Mammary epithelial cell (primary cell): ENCODE measurements around the gene RPL10.

ENCODE experiments used
- EZH2 ChIP-seq: IDR thresholded peaks from 2 replicates; pipeline ENCODE4 v1.6.1; 2012; ENCODE audit warnings: low read length, inconsistent platforms, borderline replicate concordance
- TF ChIP-seq, protein P1 (sequence below), 2 donors: IDR thresholded peaks in 1 of 2; conservative IDR thresholded peaks in 1 of 2; 2 replicates each; pipeline ENCODE4 v1.5.1; 2011 to 2012; ENCODE audit warnings: inconsistent platforms in 2 of 2, low read length in 2 of 2, mild to moderate bottlenecking in 2 of 2, control low read depth in 1 of 2, low read depth in 1 of 2; ENCODE audit not compliant: insufficient read depth in 1 of 2; ENCODE audit errors: extremely low read depth in 1 of 2

- TF ChIP-seq, protein P1, sequence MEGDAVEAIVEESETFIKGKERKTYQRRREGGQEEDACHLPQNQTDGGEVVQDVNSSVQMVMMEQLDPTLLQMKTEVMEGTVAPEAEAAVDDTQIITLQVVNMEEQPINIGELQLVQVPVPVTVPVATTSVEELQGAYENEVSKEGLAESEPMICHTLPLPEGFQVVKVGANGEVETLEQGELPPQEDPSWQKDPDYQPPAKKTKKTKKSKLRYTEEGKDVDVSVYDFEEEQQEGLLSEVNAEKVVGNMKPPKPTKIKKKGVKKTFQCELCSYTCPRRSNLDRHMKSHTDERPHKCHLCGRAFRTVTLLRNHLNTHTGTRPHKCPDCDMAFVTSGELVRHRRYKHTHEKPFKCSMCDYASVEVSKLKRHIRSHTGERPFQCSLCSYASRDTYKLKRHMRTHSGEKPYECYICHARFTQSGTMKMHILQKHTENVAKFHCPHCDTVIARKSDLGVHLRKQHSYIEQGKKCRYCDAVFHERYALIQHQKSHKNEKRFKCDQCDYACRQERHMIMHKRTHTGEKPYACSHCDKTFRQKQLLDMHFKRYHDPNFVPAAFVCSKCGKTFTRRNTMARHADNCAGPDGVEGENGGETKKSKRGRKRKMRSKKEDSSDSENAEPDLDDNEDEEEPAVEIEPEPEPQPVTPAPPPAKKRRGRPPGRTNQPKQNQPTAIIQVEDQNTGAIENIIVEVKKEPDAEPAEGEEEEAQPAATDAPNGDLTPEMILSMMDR (conservative IDR thresholded peaks at IDR 0.05 in 1 of 2, IDR thresholded peaks at IDR 0.05 in 1 of 2; ENCODE audit: extremely low read depth in 1 of 2, insufficient read depth in 1 of 2, low read depth in 1 of 2, low read length in 2 of 2): no peak
- no peak for TF ChIP-seq EZH2
These were observed 15.0 kb downstream of the RPL10 start for GRCh38 chrX:154413142-154413541.
